Stimulated activated CD4-positive, alpha-beta T cell treated with anti-CD3 and anti-CD28 coated beads, Interleukin-15, amount 100 ng/mL, for 48 hours (primary cell): Measurements from ENCODE around the gene VIT.
"Not testable (repeated sequence)": the region's sequence is repeated elsewhere in the genome, so short reads cannot be mapped to it uniquely, and the experiment has no call there.

ENCODE experiments used
- DNase-seq, 2 donors: peaks; one replicate each; pipeline ENCODE4 v3.0.0-alpha.2; 2020; ENCODE audit warnings: low read depth in 2 of 2

VIT gene

GRCh38 chr2:36807223-36807886 is 110.8 kb downstream of the VIT start:
- DNase-seq, result no peak

- no peak for DNase-seq
These were observed 112.0 kb downstream of the VIT start for GRCh38 chr2:36808386-36809068.

- no peak for DNase-seq
These were observed 112.5 kb downstream of the VIT start for GRCh38 chr2:36809069-36809445.

DNA sequence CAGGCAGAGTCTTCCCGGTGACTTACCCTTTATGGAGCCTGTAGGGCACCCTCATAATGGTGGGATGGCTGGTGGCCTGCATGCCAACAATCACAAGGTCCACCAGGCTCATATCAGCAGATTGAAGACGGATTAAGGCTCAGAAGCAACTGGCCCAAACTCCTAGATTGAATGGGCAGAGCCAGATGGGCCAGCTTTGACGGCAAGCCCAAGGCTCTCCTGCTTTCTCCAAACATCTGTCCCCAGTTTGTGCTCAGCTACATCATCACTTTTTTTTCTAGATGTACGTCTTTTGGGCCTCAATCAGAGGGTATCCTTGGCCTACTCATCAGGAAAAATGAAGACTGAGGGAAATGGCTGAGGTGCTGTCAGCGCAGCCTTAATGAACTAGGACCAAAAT is 114.6 kb downstream of the VIT start:
- no peak for DNase-seq

GRCh38 chr2:36812196-36812595 is 115.7 kb downstream of the VIT start:
- DNase-seq, result no peak

DNA sequence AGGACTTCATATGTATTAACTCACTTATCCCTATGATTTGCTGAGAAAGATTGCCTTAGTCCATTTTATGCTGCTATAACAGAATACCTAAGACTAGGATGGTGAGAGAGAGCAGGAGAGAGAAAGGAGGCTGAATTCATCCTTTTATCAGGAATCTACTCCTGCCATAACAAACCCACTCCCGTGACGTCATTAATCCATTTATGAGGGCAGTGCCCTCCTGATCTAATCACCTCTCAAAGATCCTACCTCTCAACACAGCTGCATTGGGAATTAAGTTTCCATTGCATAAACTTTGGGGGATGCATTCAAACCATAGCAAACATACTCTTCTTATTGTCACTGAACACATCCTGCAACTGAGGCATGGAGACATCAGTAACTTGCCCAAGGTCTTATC is 122.0 kb downstream of the VIT start:
- no peak for DNase-seq

GRCh38 chr2:36819095-36819711 is 122.7 kb downstream of the VIT start:
- no peak for DNase-seq

- DNase-seq, result no peak
These were observed 124.6 kb downstream of the VIT start for GRCh38 chr2:36820942-36821605.

GRCh38 chr2:36823862-36824261 is 127.4 kb downstream of the VIT start:
- no peak for DNase-seq

GRCh38 chr2:36824273-36824672 is 127.8 kb downstream of the VIT start:
- no peak for DNase-seq

DNA sequence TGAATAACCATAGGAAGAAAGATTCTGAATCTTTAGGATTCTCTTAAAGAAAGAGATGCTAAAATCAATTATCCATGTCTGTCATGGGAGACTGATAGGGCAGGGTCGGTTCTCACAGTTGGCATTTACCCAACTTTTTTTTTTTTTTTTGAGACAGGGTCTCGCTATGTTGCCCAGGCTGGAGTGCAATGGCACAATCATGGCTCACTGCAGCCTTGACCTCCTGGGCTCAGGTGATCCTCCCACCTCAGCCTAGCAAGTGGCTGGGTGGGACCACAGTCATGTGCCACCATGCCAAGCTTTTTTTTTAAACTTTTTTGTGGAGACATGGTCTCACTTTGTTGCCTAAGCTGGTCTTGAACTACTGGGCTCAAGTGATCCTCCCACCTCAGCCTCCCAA is 128.2 kb downstream of the VIT start:
- not testable (repeated sequence) for DNase-seq

DNA sequence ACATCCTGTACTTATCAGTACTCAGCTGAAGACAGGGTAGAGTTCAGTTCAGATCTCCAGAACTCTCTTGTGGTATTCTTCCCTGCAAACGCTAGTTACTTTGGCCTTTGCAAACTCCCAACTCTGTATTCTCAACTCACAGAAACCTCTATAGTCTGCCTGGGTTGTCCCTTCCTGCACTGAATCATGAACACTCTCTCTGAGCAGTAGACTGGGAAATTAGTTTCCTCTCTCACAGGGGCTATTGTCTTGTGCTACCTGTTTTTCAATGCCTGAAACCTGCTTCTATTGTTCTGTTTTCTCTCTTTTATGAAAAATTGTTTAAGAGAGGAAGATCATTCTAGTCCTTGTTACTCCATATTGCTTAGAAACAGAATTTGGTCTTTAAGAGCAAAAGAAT is 134.7 kb downstream of the VIT start:
- DNase-seq, result no peak

GRCh38 chr2:36834203-36834602 is 137.7 kb downstream of the VIT start:
- no peak for DNase-seq

DNA sequence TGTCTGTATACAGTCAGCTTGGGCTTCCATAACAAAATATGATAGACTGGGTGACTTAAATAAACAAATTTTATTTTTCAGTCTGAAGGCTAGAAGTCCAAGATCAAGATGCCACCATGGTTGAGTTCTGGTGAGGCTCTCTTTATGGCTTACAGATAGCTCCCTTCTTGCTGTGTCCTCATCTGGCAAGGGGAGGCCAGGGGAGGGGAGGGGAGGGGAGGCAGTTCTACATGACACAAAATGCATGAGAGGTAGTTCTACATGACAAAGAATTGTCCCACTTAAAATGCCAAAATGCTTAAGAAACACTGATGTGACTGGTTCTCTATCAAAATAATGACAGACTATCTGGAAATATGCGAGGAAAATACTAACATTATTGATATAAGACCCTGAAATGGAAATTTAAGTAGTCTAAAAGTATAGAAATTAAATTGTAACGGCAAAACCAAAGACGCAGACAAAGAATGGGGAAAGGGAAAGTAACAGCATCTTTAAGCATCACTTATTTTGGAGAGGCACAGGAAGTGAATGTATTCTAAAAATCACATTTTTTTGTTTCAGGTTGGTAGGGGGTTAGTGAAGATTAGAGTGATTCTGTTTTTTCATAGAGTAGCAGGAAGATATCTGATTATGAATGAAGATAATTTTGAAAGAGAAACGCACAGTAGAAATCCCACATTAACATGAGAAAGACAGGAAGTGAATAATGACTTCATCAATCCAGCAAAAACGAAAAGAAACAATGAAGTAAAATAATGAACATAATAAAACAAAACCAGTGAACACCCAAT is 138.4 kb downstream of the VIT start:
- no peak for DNase-seq

DNA sequence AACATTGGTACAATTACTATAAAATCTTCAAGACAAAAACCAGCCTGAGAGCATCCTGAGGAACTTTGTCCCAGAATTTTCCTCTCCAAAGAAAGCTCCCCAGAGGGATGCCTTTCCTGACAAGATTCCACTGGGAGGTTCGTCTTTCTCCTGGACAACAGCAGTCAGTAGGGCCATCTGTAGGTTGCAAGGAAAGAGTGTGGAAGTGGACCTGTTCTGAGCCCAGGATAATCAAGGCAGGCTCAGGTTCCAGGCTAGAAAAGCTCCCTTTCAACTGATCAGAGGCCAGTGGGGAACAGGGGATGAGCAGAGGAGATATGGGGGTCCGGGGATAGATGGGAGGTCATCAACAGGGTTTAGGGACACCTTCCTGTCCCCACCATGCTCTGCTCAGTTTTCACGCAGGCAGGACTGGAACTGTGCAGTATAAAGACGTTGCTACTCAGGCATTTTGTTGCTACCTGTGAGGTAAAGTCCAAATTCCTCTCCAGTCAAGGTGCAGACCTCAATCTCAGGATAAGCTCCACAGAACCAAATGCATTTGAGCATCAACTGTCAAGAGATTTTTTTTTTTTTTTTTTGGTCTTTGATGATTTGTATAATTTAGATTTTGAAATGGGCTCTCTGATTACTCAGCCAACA is 143.6 kb downstream of the VIT start:
- DNase-seq, result no peak

- DNase-seq, result no peak
These were observed 147.3 kb downstream of the VIT start for GRCh38 chr2:36843838-36844237.

DNA sequence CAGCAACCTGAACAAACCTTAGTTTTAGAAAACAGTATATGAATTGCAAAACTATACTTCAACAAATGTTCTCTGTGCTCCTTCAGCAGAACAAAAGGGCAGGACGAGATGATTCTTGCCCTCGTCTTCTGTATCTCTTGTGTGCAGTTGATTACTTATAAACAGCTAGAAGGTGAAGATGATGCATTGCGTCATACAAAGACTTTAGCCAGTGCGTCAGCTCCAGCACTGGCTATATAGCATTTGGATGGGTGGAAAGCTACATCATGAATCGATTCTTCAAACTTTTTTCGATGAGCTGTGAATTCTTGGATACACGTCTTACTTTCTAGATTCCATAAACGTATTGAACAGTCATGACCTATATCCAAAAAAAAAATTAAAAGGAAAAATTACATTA is 152.8 kb downstream of the VIT start:
- DNase-seq, result no peak

DNA sequence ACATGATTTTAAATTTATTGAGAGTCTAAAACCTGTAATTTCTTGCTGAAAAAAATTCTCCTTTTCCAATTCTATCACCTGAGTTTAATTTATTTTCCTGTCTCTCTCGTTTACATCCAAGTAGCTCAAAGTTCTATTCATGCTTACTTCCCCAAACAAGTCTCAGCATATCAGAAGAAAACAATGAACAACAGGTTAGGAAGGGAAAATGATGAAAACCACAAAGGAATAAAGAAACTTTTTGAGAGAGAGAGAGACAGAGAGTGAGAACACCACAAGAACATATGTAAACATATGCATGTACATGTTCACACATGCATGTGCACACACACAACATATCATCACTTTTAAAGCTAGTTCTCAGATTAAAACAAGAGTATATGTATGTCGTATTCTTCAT is 157.7 kb downstream of the VIT start:
- no peak for DNase-seq

- no peak for DNase-seq
These were observed 158.9 kb downstream of the VIT start for GRCh38 chr2:36855429-36855828.

DNA sequence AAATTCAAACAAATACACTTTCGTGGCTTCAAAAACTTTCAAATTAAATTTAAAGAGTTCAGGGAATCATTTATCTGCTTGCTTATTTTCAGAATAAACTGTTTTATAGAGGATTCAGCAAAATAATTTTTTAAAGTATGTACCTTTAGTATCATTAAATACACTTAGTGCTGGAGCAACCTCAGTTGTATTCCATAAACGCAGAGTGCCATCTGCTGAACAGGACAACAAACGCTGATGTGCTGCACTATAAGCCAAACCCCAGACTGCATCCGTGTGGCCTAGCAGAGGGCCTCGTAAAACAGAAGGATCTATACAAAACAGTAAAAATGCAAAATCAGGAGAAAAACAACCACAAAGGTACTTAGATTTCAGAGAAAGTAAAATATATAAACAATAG is 161.2 kb downstream of the VIT start:
- DNase-seq, result no peak

GRCh38 chr2:36858551-36859365 is 162.3 kb downstream of the VIT start:
- DNase-seq, result no peak
